CD8-positive, alpha-beta memory T cell (primary cell): ENCODE measurements around the gene EFNA5. TPM values are rescaled to one million over a fixed set of nuclear protein-coding genes. Genes with fewer than 3 reads are reported as not detected.

Experiments
- CTCF ChIA-PET: fragments of 350-600 bp; sonication (Branson Sonifier 250); formaldehyde crosslinking; loops from one replicate; lab custom pipeline; 2021; ENCODE audit warnings: antibody characterized with exemption; lab: Charles Lee
- POLR2A ChIA-PET: fragments of 350-600 bp; sonication (Branson Sonifier 250); formaldehyde crosslinking; loops from one replicate; lab custom pipeline; 2021; ENCODE audit warnings: antibody characterized with exemption; lab: Charles Lee
- DNase-seq, 5 donors: peaks; one replicate each; pipeline versions ENCODE4 v3.0.0 to v3.0.0-alpha.2; 2020 to 2022; ENCODE audit warnings: mixed read lengths in 1 of 5
- H3K27ac ChIP-seq: one replicate; pipeline ENCODE4 v1.7.0; 2013; ENCODE audit warnings: low read depth, mild to moderate bottlenecking, low read length, moderate library complexity
- H3K27me3 ChIP-seq: 2 replicates; pipeline ENCODE4 v1.7.0; 2013; ENCODE audit warnings: low read length, mild to moderate bottlenecking; ENCODE audit not compliant: insufficient read depth, poor library complexity, severe bottlenecking
- H3K36me3 ChIP-seq: 2 replicates; pipeline ENCODE4 v1.7.0; 2013; ENCODE audit warnings: mild to moderate bottlenecking, low read length, moderate library complexity; ENCODE audit not compliant: insufficient read depth
- H3K4me1 ChIP-seq: 2 replicates; pipeline ENCODE4 v1.7.0; 2013; ENCODE audit warnings: mild to moderate bottlenecking, low read length, moderate library complexity; ENCODE audit not compliant: insufficient read depth
- H3K4me3 ChIP-seq: 2 replicates; pipeline ENCODE4 v1.7.0; 2013; ENCODE audit warnings: mild to moderate bottlenecking, low read length
- H3K9me3 ChIP-seq: 2 replicates; pipeline ENCODE4 v1.7.0; 2013; ENCODE audit warnings: mild to moderate bottlenecking, low read length
- H3K27ac Mint-ChIP-seq, 8 donors: one replicate each; pipeline ENCODE4 v1.8.0; 2020 to 2021; ENCODE audit warnings: mixed read lengths in 8 of 8, mild to moderate bottlenecking in 6 of 8, inconsistent platforms in 3 of 8, moderate library complexity in 3 of 8
- H3K27me3 Mint-ChIP-seq, 2 donors: one replicate each; pipeline ENCODE4 v1.8.0; 2020 to 2021; ENCODE audit warnings: mixed read lengths in 2 of 2, mild to moderate bottlenecking in 1 of 2, moderate library complexity in 1 of 2
- H3K36me3 Mint-ChIP-seq, 3 donors: one replicate each; pipeline ENCODE4 v1.8.0; 2020 to 2021; ENCODE audit warnings: mixed read lengths in 3 of 3, inconsistent platforms in 1 of 3, mild to moderate bottlenecking in 1 of 3
- H3K4me1 Mint-ChIP-seq, 3 donors: one replicate each; pipeline ENCODE4 v1.8.0; 2020 to 2021; ENCODE audit warnings: mixed read lengths in 3 of 3, inconsistent platforms in 1 of 3, mild to moderate bottlenecking in 1 of 3
- H3K4me3 Mint-ChIP-seq, 7 donors: one replicate each; pipeline ENCODE4 v1.8.0; 2020 to 2021; ENCODE audit warnings: mixed read lengths in 7 of 7, mild to moderate bottlenecking in 6 of 7, moderate library complexity in 4 of 7, inconsistent platforms in 2 of 7
- H3K9me3 Mint-ChIP-seq, 5 donors: one replicate each; pipeline ENCODE4 v1.8.0; 2020 to 2022; ENCODE audit warnings: mixed read lengths in 5 of 5, mild to moderate bottlenecking in 3 of 5, moderate library complexity in 2 of 5, inconsistent platforms in 1 of 5
- polyA plus RNA-seq: library from polyadenylated mRNA; unstranded; fragments of 300-500 nt; fragmentation: Illumina TruSeq; gene quantifications from one replicate; pipeline ENCODE4 v1.2.3, GENCODE V29; 2021
- total RNA-seq, 2 experiments: library from RNA; stranded (reverse); gene quantifications; one replicate each; pipeline ENCODE4 v1.2.3, GENCODE V29; 2021

Gene EFNA5
- total and polyA plus RNA-seq, 3 experiments from 2014 or later = 0.21 TPM; not detected in 2

GRCh38 chr5:107592515-107592914 lies 78.2 kb downstream of the EFNA5 start:
- H3K4me1 ChIP-seq = no peaks in the 10 kb centered on the region
- CTCF ChIA-PET = no interaction called here
- no peaks in the 10 kb centered on the region for H3K36me3 ChIP-seq
- POLR2A ChIA-PET = no interaction called here
- no peaks in the 10 kb centered on the region for H3K4me1 Mint-ChIP-seq
- H3K27ac Mint-ChIP-seq = peak overlapping the region in 1 of 8 donors; percentile 32
- H3K4me3 ChIP-seq = no peak overlapping the region
- H3K36me3 Mint-ChIP-seq = no peaks in the 10 kb centered on the region
- no peak for DNase-seq
- H3K27me3 Mint-ChIP-seq = peaks cover 5 to 17% of the 10 kb centered on the region in 2 donors
- no peaks in the 10 kb centered on the region for H3K9me3 Mint-ChIP-seq
- H3K27ac ChIP-seq = no peak overlapping the region
- H3K27me3 ChIP-seq = no peaks in the 10 kb centered on the region
- no peak overlapping the region for H3K4me3 Mint-ChIP-seq
- H3K9me3 ChIP-seq = no peaks in the 10 kb centered on the region

- H3K4me1 ChIP-seq = no peaks in the 10 kb centered on the region
- H3K27me3 ChIP-seq = no peaks in the 10 kb centered on the region
- Mint-ChIP-seq H3K27ac (no peak overlapping the region), H3K4me1 (no peaks in the 10 kb centered on the region), H3K9me3 (no peaks in the 10 kb centered on the region), H3K36me3 (no peaks in the 10 kb centered on the region), H3K4me3 (no peak overlapping the region), H3K27me3 (peaks cover 5 to 14% of the 10 kb centered on the region in 2 donors)
- ChIA-PET CTCF (no interaction called here), POLR2A (no interaction called here)
- no peaks in the 10 kb centered on the region for H3K9me3 ChIP-seq
- no peak for DNase-seq
- H3K27ac ChIP-seq = no peak overlapping the region
- no peak overlapping the region for H3K4me3 ChIP-seq
- H3K36me3 ChIP-seq = no peaks in the 10 kb centered on the region
Measured at GRCh38 chr5:107590686-107591085, 80.1 kb downstream of the EFNA5 start.

GRCh38 chr5:107589520-107590193 lies 81.1 kb downstream of the EFNA5 start:
- H3K4me1 Mint-ChIP-seq = no peaks in the 10 kb centered on the region
- Histone ChIP-seq H3K4me1 (no peaks in the 10 kb centered on the region), H3K27ac (no peak overlapping the region), H3K4me3 (no peak overlapping the region), H3K27me3 (no peaks in the 10 kb centered on the region), H3K36me3 (no peaks in the 10 kb centered on the region), H3K9me3 (no peaks in the 10 kb centered on the region)
- ChIA-PET POLR2A (no interaction called here), CTCF (no interaction called here)
- DNase-seq = no peak
- no peaks in the 10 kb centered on the region for H3K9me3 Mint-ChIP-seq
- H3K27me3 Mint-ChIP-seq = peaks cover 2 to 18% of the 10 kb centered on the region in 2 donors
- no peaks in the 10 kb centered on the region for H3K36me3 Mint-ChIP-seq
- peak overlapping the region in 1 of 7 donors; percentile 30 for H3K4me3 Mint-ChIP-seq
- H3K27ac Mint-ChIP-seq = no peak overlapping the region

- Histone ChIP-seq H3K9me3 (no peaks in the 10 kb centered on the region), H3K27me3 (no peaks in the 10 kb centered on the region), H3K4me1 (no peaks in the 10 kb centered on the region), H3K36me3 (no peaks in the 10 kb centered on the region), H3K27ac (no peak overlapping the region), H3K4me3 (no peak overlapping the region)
- no peak overlapping the region for H3K27ac Mint-ChIP-seq
- H3K36me3 Mint-ChIP-seq = no peaks in the 10 kb centered on the region
- ChIA-PET POLR2A (no interaction called here), CTCF (interaction anchor here (1.6 kb wide), 1 partner anchor 11 kb away, joined by 6 read pairs; no protein-coding TSS in a partner anchor)
- no peak overlapping the region for H3K4me3 Mint-ChIP-seq
- no peaks in the 10 kb centered on the region for H3K9me3 Mint-ChIP-seq
- no peak for DNase-seq
- no peaks in the 10 kb centered on the region for H3K4me1 Mint-ChIP-seq
- peaks cover 2 to 17% of the 10 kb centered on the region in 2 donors for H3K27me3 Mint-ChIP-seq
Measured at GRCh38 chr5:107582625-107583024, 88.1 kb downstream of the EFNA5 start.

GRCh38 chr5:107580889-107581820 lies 89.6 kb downstream of the EFNA5 start:
- H3K36me3 ChIP-seq = no peaks in the 10 kb centered on the region
- no peak overlapping the region for H3K4me3 Mint-ChIP-seq
- H3K27me3 Mint-ChIP-seq = peaks cover 3 to 16% of the 10 kb centered on the region in 2 donors
- CTCF ChIA-PET = interaction anchor here (0.9 to 1.6 kb wide), 2 partner anchors 9 kb away, joined by 5 to 6 read pairs; no protein-coding TSS in a partner anchor
- no peak for DNase-seq
- POLR2A ChIA-PET = no interaction called here
- H3K27ac ChIP-seq = no peak overlapping the region
- H3K4me1 Mint-ChIP-seq = no peaks in the 10 kb centered on the region
- H3K9me3 ChIP-seq = no peaks in the 10 kb centered on the region
- H3K9me3 Mint-ChIP-seq = no peaks in the 10 kb centered on the region
- no peak overlapping the region for H3K27ac Mint-ChIP-seq
- H3K36me3 Mint-ChIP-seq = no peaks in the 10 kb centered on the region
- no peak overlapping the region for H3K4me3 ChIP-seq
- no peaks in the 10 kb centered on the region for H3K4me1 ChIP-seq
- H3K27me3 ChIP-seq = no peaks in the 10 kb centered on the region

- Mint-ChIP-seq H3K36me3 (no peaks in the 10 kb centered on the region), H3K4me3 (no peak overlapping the region), H3K27me3 (peaks cover 3 to 13% of the 10 kb centered on the region in 2 donors), H3K4me1 (no peaks in the 10 kb centered on the region), H3K9me3 (no peaks in the 10 kb centered on the region), H3K27ac (no peak overlapping the region)
- no peaks in the 10 kb centered on the region for H3K9me3 ChIP-seq
- H3K4me1 ChIP-seq = no peaks in the 10 kb centered on the region
- DNase-seq = no peak
- no peak overlapping the region for H3K27ac ChIP-seq
- H3K27me3 ChIP-seq = no peaks in the 10 kb centered on the region
- H3K4me3 ChIP-seq = no peak overlapping the region
- CTCF ChIA-PET = no interaction called here
- POLR2A ChIA-PET = no interaction called here
- no peaks in the 10 kb centered on the region for H3K36me3 ChIP-seq
Measured at GRCh38 chr5:107578051-107578635, 92.6 kb downstream of the EFNA5 start.

- no peaks in the 10 kb centered on the region for H3K9me3 Mint-ChIP-seq
- Histone ChIP-seq H3K36me3 (no peaks in the 10 kb centered on the region), H3K27me3 (no peaks in the 10 kb centered on the region), H3K27ac (no peak overlapping the region), H3K4me1 (no peaks in the 10 kb centered on the region), H3K4me3 (no peak overlapping the region), H3K9me3 (no peaks in the 10 kb centered on the region)
- no peaks in the 10 kb centered on the region for H3K36me3 Mint-ChIP-seq
- peaks cover 3 to 20% of the 10 kb centered on the region in 2 donors for H3K27me3 Mint-ChIP-seq
- H3K4me3 Mint-ChIP-seq = no peak overlapping the region
- ChIA-PET POLR2A (no interaction called here), CTCF (no interaction called here)
- H3K27ac Mint-ChIP-seq = no peak overlapping the region
- H3K4me1 Mint-ChIP-seq = no peaks in the 10 kb centered on the region
- no peak for DNase-seq
Measured at GRCh38 chr5:107577394-107577950, 93.3 kb downstream of the EFNA5 start.
